ENCODE data around the gene SEC31B. TPM values are rescaled to one million over a fixed set of nuclear protein-coding genes. Genes with fewer than 3 reads are reported as not detected.

SEC31B gene
- total and polyA plus RNA-seq, 2 of the 8 experiments (the other 6 are each of a cell fraction or from before 2014, with no cell fraction given): 4.1 to 5.3 TPM

GRCh38 chr10:100507357-100507732 lies 12.3 kb downstream of the SEC31B start:
- H4K8ac ChIP-seq (ENCODE audit: extremely low read depth, insufficient read depth, low read length): no peak overlapping the region
- H4K91ac ChIP-seq (replicated peaks; ENCODE audit: insufficient read length, low read length): no peak overlapping the region
- no peak overlapping the region for H2BK15ac ChIP-seq (ENCODE audit: low read length)
- H3K79me2 ChIP-seq (ENCODE audit: control insufficient read depth in 1 of 2, insufficient read depth in 2 of 2, low read length in 2 of 2): no peaks in the 10 kb centered on the region
- no peak overlapping the region for H2AFZ ChIP-seq (ENCODE audit: low read length)
- H3K4me3 ChIP-seq (ENCODE audit: extremely low read depth in 1 of 4, insufficient read depth in 2 of 4, low read depth in 3 of 4, low read length in 4 of 4): no peak overlapping the region
- no peak overlapping the region for H3K9ac ChIP-seq (replicated peaks in 1 of 4; ENCODE audit: extremely low read depth in 1 of 4, low read depth in 3 of 4, low read length in 3 of 4)
- peaks cover 0 to 11% (median 4%) of the 10 kb centered on the region in 4 experiments; a peak in 3 of 7 replicates for H3K27me3 ChIP-seq (replicated peaks in 1 of 4; ENCODE audit: control insufficient read depth in 3 of 4, extremely low read depth in 1 of 4, insufficient read depth in 3 of 4, low read length in 3 of 4)
- no peak overlapping the region for H3K18ac ChIP-seq (ENCODE audit: extremely low read depth, low read length)
- no peak overlapping the region for H2BK20ac ChIP-seq (ENCODE audit: low read length)
- TF ChIP-seq EP300 (IDR thresholded peaks at IDR 0.05; ENCODE audit: borderline replicate concordance in 1 of 2, low read depth in 2 of 2, low read length in 2 of 2) (no peak), MAFK (IDR thresholded peaks at IDR 0.05; ENCODE audit: low read depth, low read length) (no peak), MAX (IDR thresholded peaks at IDR 0.05) (no peak), ATF3 (IDR thresholded peaks at IDR 0.05; ENCODE audit: insufficient read depth, low read depth, low read length) (no peak), SRF (IDR thresholded peaks at IDR 0.05; ENCODE audit: low read depth, low read length) (no peak), RAD21 (IDR thresholded peaks at IDR 0.05 in 1 of 2, conservative IDR thresholded peaks at IDR 0.05 in 1 of 2; ENCODE audit: low read depth in 2 of 2, low read length in 2 of 2) (no peak), TBP (IDR thresholded peaks at IDR 0.05; ENCODE audit: low read depth, low read length) (no peak), SIX5 (IDR thresholded peaks at IDR 0.05; ENCODE audit: low read depth, low read length) (no peak), GTF2F1 (IDR thresholded peaks at IDR 0.05; ENCODE audit: borderline replicate concordance, low read depth, low read length) (no peak)
- H3K23ac ChIP-seq (ENCODE audit: insufficient read length): no peak overlapping the region
- H3K4me1 ChIP-seq (replicated peaks in 1 of 4; ENCODE audit: control insufficient read depth in 3 of 4, insufficient read depth in 4 of 4, low read length in 3 of 4): no peaks in the 10 kb centered on the region; a peak in 1 of 7 replicates
- CTCF ChIA-PET (ENCODE audit: partially characterized antibody): interaction anchor here (1.2 to 13.4 kb wide), 13 partner anchors 11 to 371 kb away, joined by 3 to 190 read pairs (median 12); partner anchors contain the start of gene SEC31B
- H4K5ac ChIP-seq (ENCODE audit: insufficient read length, low read depth, low read length): no peak overlapping the region
- H3K9me3 ChIP-seq (ENCODE audit: insufficient read depth in 2 of 2, low read depth in 1 of 2, low read length in 1 of 2): no peaks in the 10 kb centered on the region
- H4K20me1 ChIP-seq (replicated peaks in 1 of 2; ENCODE audit: control insufficient read depth in 1 of 2, insufficient read depth in 2 of 2, low read length in 2 of 2): peaks cover 0 to 5% of the 10 kb centered on the region in 2 experiments
- no peak overlapping the region for H2AK5ac ChIP-seq (ENCODE audit: low read depth, low read length)
- FAIRE-seq: no peak
- H3K23me2 ChIP-seq (ENCODE audit: low read depth, low read length): no peaks in the 10 kb centered on the region; the same call in 1 of the 2 replicates
- H3K36me3 ChIP-seq (ENCODE audit: control insufficient read depth in 2 of 4, insufficient read depth in 4 of 4, low read length in 3 of 4): no peaks in the 10 kb centered on the region
- H2BK5ac ChIP-seq (ENCODE audit: low read depth, low read length): no peak overlapping the region
- 87% methylated on average over 5 of the region's 5 CpGs; no CpG with 5 or more reads in 1 of the 2 experiments for WGBS, 2 experiments (ENCODE audit: extremely low coverage in 1 of 2, insufficient coverage in 1 of 2, insufficient read length in 1 of 2, insufficient replicate concordance in 2 of 2, low coverage in 1 of 2, low lambda C conversion rate in 2 of 2, missing lambda C conversion rate in 1 of 2)
- H2BK12ac ChIP-seq (ENCODE audit: low read depth, low read length): no peak overlapping the region; the same call in 1 of the 2 replicates
- H3K4me2 ChIP-seq (ENCODE audit: insufficient read depth in 1 of 2, low read depth in 2 of 2, low read length in 2 of 2): no peak overlapping the region
- H3K4ac ChIP-seq (replicated peaks; ENCODE audit: insufficient read length, low read depth, low read length): no peak overlapping the region
- H3K27ac ChIP-seq (ENCODE audit: low read depth, low read length): no peak overlapping the region
- no peak for DNase-seq (ENCODE audit: low read depth in 1 of 2, low spot score in 2 of 2)
- no peak overlapping the region for H3K56ac ChIP-seq (replicated peaks; ENCODE audit: insufficient read length, low read depth, low read length)
- no peaks in the 10 kb centered on the region for H3K79me1 ChIP-seq (ENCODE audit: low read depth, low read length)
- no peak overlapping the region for H2BK120ac ChIP-seq (replicated peaks; ENCODE audit: low read depth, low read length)
- POLR2A ChIA-PET (ENCODE audit: partially characterized antibody): interaction anchor here (0.9 to 2.5 kb wide), 2 partner anchors 21 to 133 kb away, joined by 5 to 9 read pairs; no protein-coding TSS in a partner anchor
- no peak overlapping the region for H3K14ac ChIP-seq (ENCODE audit: insufficient read length)

Measured in H1 (cell line).